GM23338 (cell line): ENCODE data around the gene XRRA1. TPM values are rescaled to one million over a fixed set of nuclear protein-coding genes. Genes with fewer than 3 reads are reported as not detected.

Experiments
- ATAC-seq: fragments of 200-7000 bp; cut with Tn5 transposase; 3 replicates; pipeline ENCODE4 v1.9.1; 2020
- DNase-seq: peaks from one replicate; pipeline ENCODE4 v3.0.0-alpha.2; 2015; ENCODE audit warnings: low spot score
- H2AFZ ChIP-seq: fragments of 200-600 bp; sonication (generic); 2 replicates; pipeline ENCODE4 v1.8.0; 2016; ENCODE audit warnings: antibody characterized with exemption, mild to moderate bottlenecking, moderate library complexity
- H3F3A ChIP-seq: fragments of 200-600 bp; sonication (generic); replicated peaks from 2 replicates; pipeline ENCODE4 v1.8.0; 2017; ENCODE audit warnings: antibody characterized with exemption, mixed run types, low read depth
- H3K27ac ChIP-seq: fragments of 200-600 bp; sonication (generic); 2 replicates; pipeline ENCODE4 v1.6.1; 2016; ENCODE audit warnings: low read depth
- H3K27me3 ChIP-seq: fragments of 200-600 bp; sonication (generic); 2 replicates; pipeline ENCODE4 v1.8.0; 2016; ENCODE audit warnings: mild to moderate bottlenecking, mixed run types, moderate library complexity; ENCODE audit not compliant: insufficient read depth
- H3K36me3 ChIP-seq: fragments of 200-600 bp; sonication (generic); 2 replicates; pipeline ENCODE4 v1.8.0; 2016; ENCODE audit warnings: mild to moderate bottlenecking; ENCODE audit not compliant: insufficient read depth
- H3K4me1 ChIP-seq: fragments of 200-600 bp; sonication (generic); 2 replicates; pipeline ENCODE4 v1.8.0; 2016; ENCODE audit warnings: mild to moderate bottlenecking, moderate library complexity; ENCODE audit not compliant: insufficient read depth
- H3K4me2 ChIP-seq: fragments of 200-600 bp; sonication (generic); 2 replicates; pipeline ENCODE4 v1.7.1; 2017; ENCODE audit warnings: mixed run types
- H3K4me3 ChIP-seq: fragments of 200-600 bp; sonication (generic); 2 replicates; pipeline ENCODE4 v1.6.1; 2016; ENCODE audit warnings: mixed run types
- H3K79me2 ChIP-seq: fragments of 200-600 bp; sonication (generic); replicated peaks from 2 replicates; pipeline ENCODE4 v1.8.0; 2017; ENCODE audit warnings: mild to moderate bottlenecking; ENCODE audit not compliant: insufficient read depth
- H3K9me2 ChIP-seq: fragments of 200-600 bp; sonication (generic); 2 replicates; pipeline ENCODE4 v1.8.0; 2017; ENCODE audit not compliant: insufficient read depth
- H4K20me1 ChIP-seq: fragments of 200-600 bp; sonication (generic); replicated peaks from 2 replicates; pipeline ENCODE4 v1.8.0; 2017; ENCODE audit warnings: mild to moderate bottlenecking; ENCODE audit not compliant: insufficient read depth
- H3K27ac Mint-ChIP-seq: 2 replicates; pipeline ENCODE4 v1.8.0; 2020; ENCODE audit warnings: inconsistent platforms, mild to moderate bottlenecking, moderate library complexity, mixed read lengths
- H3K27me3 Mint-ChIP-seq: 3 replicates; pipeline ENCODE4 v1.8.0; 2022; ENCODE audit warnings: low read depth, mild to moderate bottlenecking, moderate library complexity, mixed read lengths, inconsistent platforms; ENCODE audit not compliant: insufficient read depth, poor library complexity
- H3K36me3 Mint-ChIP-seq: 3 replicates; pipeline ENCODE4 v1.8.0; 2021; ENCODE audit warnings: low read depth, mild to moderate bottlenecking, inconsistent platforms, moderate library complexity, mixed read lengths
- H3K4me1 Mint-ChIP-seq: 3 replicates; pipeline ENCODE4 v1.8.0; 2020; ENCODE audit warnings: mild to moderate bottlenecking, inconsistent platforms, mixed read lengths
- H3K4me3 Mint-ChIP-seq: 3 replicates; pipeline ENCODE4 v1.8.0; 2021; ENCODE audit warnings: moderate library complexity, mild to moderate bottlenecking, inconsistent platforms, mixed read lengths
- H3K9me3 Mint-ChIP-seq: 3 replicates; pipeline ENCODE4 v1.8.0; 2020; ENCODE audit warnings: moderate library complexity, mild to moderate bottlenecking, inconsistent platforms, mixed read lengths
- EZH2 ChIP-seq: fragments of 200-600 bp; sonication (generic); IDR thresholded peaks from one replicate; pipeline ENCODE4 v1.8.0; 2017; ENCODE audit warnings: antibody characterized with exemption, mild to moderate bottlenecking, low read depth; ENCODE audit not compliant: unreplicated experiment
- EZH2phosphoT487 ChIP-seq: fragments of 200-600 bp; sonication (generic); IDR thresholded peaks from one replicate; pipeline ENCODE4 v1.8.1; 2018; ENCODE audit warnings: antibody characterized with exemption; ENCODE audit not compliant: unreplicated experiment
- NANOG ChIP-seq: IDR thresholded peaks from 2 replicates; pipeline ENCODE4 v1.6.1; 2016; ENCODE audit warnings: antibody characterized with exemption, borderline replicate concordance
- POLR2AphosphoS5 ChIP-seq: IDR thresholded peaks from 2 replicates; pipeline ENCODE4 v1.6.1; 2016; ENCODE audit warnings: antibody characterized with exemption, low read depth
- ZNF331 ChIP-seq: fragments of 250-450 bp; sonication (Bioruptor Pico); IDR thresholded peaks from 2 replicates; pipeline ENCODE4 v1.5.0; 2020; ENCODE audit warnings: low read depth, mild to moderate bottlenecking, moderate library complexity
- polyA plus RNA-seq: library from polyadenylated mRNA; unstranded; fragments of >200 nt; fragmentation: Nextera tagmentation; extraction: Ambion mirVana; gene quantifications from 2 replicates; pipeline ENCODE4 v1.2.1, GENCODE V29; 2016
- total RNA-seq: library from RNA; depleted of rRNA; stranded (reverse); fragments of >200 nt; shearing (Covaris generic); gene quantifications from 2 replicates; pipeline ENCODE4 v1.2.3, GENCODE V29; 2014
- TF ChIP-seq, protein P1 (sequence below): IDR thresholded peaks from 2 replicates; pipeline ENCODE4 v1.6.1; 2016; ENCODE audit warnings: antibody characterized with exemption
- TF ChIP-seq, protein P2 (sequence below): IDR thresholded peaks from one replicate; pipeline ENCODE4 v1.6.1; 2018; ENCODE audit warnings: antibody characterized with exemption; ENCODE audit not compliant: unreplicated experiment
- TF ChIP-seq, protein P3 (sequence below), 2 experiments: fragments of 200-600 bp in 1 of 2; sonication (generic) in 1 of 2; conservative IDR thresholded peaks; 2 replicates each; pipeline versions ENCODE4 v1.5.1 to v1.6.1; 2016 to 2017; ENCODE audit warnings: antibody characterized with exemption in 2 of 2, low read depth in 2 of 2, mild to moderate bottlenecking in 2 of 2, moderate library complexity in 1 of 2

XRRA1 gene
- total and polyA plus RNA-seq, 2 experiments from 2014 or later, result 4.9 to 5.4 TPM

DNA sequence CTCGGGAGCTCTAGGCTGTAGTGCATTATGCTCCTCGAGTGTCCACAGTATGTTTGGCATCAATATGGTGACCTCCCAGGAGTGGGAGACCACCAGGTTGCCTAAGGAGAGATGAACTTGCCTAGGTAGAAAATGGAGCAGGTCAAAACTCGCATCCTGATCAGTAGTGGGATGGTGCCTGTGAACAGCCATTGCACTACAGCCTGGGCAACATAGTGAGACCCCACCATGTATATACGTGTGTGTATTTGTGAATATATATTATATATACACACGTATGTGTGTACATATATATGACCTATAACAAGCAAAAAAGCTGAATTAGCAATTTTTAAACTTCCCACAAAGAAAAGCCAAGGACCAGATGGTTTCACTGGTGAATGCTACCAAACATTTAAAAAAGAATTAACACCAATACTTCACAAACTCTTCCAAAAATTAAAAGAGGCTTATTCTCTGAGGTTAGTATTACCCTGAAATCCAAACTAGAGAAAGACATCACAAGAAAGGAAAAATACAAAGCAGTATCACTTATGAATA is 102.8 kb downstream of the XRRA1 start:
- Mint-ChIP-seq H3K27me3 (peaks cover 7% of the 10 kb centered on the region), H3K27ac (no peak overlapping the region), H3K36me3 (peaks cover 5% of the 10 kb centered on the region; the same call in 1 of the 3 replicates), H3K4me3 (no peak overlapping the region), H3K9me3 (no peaks in the 10 kb centered on the region; the same call in 2 of the 3 replicates), H3K4me1 (peaks cover 14% of the 10 kb centered on the region)
- no peak for DNase-seq
- ATAC-seq, result no peak
- Histone ChIP-seq H3K4me2 (no peak overlapping the region), H3K27me3 (no peaks in the 10 kb centered on the region), H3K4me1 (peaks cover 18% of the 10 kb centered on the region), H2AFZ (no peak overlapping the region), H3K4me3 (no peak overlapping the region), H3K27ac (no peak overlapping the region), H3K79me2 (no peaks in the 10 kb centered on the region), H4K20me1 (no peaks in the 10 kb centered on the region), H3K9me2 (no peaks in the 10 kb centered on the region), H3F3A (no peaks in the 10 kb centered on the region), H3K36me3 (no peaks in the 10 kb centered on the region)
- TF ChIP-seq ZNF331 (no peak), POLR2AphosphoS5 (no peak), NANOG (no peak)
- TF ChIP-seq, protein P1, sequence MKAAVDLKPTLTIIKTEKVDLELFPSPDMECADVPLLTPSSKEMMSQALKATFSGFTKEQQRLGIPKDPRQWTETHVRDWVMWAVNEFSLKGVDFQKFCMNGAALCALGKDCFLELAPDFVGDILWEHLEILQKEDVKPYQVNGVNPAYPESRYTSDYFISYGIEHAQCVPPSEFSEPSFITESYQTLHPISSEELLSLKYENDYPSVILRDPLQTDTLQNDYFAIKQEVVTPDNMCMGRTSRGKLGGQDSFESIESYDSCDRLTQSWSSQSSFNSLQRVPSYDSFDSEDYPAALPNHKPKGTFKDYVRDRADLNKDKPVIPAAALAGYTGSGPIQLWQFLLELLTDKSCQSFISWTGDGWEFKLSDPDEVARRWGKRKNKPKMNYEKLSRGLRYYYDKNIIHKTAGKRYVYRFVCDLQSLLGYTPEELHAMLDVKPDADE, result no peak
- TF ChIP-seq, protein P2, sequence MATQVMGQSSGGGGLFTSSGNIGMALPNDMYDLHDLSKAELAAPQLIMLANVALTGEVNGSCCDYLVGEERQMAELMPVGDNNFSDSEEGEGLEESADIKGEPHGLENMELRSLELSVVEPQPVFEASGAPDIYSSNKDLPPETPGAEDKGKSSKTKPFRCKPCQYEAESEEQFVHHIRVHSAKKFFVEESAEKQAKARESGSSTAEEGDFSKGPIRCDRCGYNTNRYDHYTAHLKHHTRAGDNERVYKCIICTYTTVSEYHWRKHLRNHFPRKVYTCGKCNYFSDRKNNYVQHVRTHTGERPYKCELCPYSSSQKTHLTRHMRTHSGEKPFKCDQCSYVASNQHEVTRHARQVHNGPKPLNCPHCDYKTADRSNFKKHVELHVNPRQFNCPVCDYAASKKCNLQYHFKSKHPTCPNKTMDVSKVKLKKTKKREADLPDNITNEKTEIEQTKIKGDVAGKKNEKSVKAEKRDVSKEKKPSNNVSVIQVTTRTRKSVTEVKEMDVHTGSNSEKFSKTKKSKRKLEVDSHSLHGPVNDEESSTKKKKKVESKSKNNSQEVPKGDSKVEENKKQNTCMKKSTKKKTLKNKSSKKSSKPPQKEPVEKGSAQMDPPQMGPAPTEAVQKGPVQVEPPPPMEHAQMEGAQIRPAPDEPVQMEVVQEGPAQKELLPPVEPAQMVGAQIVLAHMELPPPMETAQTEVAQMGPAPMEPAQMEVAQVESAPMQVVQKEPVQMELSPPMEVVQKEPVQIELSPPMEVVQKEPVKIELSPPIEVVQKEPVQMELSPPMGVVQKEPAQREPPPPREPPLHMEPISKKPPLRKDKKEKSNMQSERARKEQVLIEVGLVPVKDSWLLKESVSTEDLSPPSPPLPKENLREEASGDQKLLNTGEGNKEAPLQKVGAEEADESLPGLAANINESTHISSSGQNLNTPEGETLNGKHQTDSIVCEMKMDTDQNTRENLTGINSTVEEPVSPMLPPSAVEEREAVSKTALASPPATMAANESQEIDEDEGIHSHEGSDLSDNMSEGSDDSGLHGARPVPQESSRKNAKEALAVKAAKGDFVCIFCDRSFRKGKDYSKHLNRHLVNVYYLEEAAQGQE, result no peak
- TF ChIP-seq, protein P3, sequence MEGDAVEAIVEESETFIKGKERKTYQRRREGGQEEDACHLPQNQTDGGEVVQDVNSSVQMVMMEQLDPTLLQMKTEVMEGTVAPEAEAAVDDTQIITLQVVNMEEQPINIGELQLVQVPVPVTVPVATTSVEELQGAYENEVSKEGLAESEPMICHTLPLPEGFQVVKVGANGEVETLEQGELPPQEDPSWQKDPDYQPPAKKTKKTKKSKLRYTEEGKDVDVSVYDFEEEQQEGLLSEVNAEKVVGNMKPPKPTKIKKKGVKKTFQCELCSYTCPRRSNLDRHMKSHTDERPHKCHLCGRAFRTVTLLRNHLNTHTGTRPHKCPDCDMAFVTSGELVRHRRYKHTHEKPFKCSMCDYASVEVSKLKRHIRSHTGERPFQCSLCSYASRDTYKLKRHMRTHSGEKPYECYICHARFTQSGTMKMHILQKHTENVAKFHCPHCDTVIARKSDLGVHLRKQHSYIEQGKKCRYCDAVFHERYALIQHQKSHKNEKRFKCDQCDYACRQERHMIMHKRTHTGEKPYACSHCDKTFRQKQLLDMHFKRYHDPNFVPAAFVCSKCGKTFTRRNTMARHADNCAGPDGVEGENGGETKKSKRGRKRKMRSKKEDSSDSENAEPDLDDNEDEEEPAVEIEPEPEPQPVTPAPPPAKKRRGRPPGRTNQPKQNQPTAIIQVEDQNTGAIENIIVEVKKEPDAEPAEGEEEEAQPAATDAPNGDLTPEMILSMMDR (conservative IDR thresholded peaks at IDR 0.05; ENCODE audit: low read depth in 2 of 2), result no peak

DNA sequence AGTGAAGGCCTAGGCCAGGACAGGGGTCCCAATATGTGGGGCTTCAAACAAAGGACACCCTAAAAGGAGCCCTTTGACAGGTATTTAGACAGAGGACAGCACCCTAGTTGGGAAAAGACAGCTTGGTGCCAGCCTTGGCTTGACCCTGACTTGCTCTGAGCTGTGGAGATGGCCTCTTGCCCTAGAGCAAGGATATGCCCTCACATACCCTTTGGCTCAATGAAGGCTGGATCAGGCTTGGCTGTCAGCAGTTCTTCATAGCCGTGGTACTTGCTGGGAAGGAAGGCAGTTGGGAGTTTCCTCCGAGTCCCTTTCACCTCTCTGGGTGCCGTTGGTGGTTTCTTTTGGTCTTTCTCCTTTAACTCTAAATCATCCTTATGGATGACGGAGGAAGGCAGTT is 104.0 kb downstream of the XRRA1 start:
- H3K79me2 ChIP-seq, result no peaks in the 10 kb centered on the region
- H3K4me3 Mint-ChIP-seq, result no peak overlapping the region
- no peak for TF ChIP-seq EZH2
- TF ChIP-seq, protein P2, result no peak
- TF ChIP-seq NANOG, result no peak
- TF ChIP-seq POLR2AphosphoS5, result no peak
- no peak for TF ChIP-seq EZH2phosphoT487
- TF ChIP-seq, protein P1, result no peak

More for the DNA sequence above, 104.0 kb downstream of the XRRA1 start:
- H3K27ac Mint-ChIP-seq, result no peak overlapping the region
- no peaks in the 10 kb centered on the region for H3F3A ChIP-seq
- no peak overlapping the region for H3K27ac ChIP-seq
- no peaks in the 10 kb centered on the region for H3K27me3 ChIP-seq
- H4K20me1 ChIP-seq, result no peaks in the 10 kb centered on the region
- H3K36me3 ChIP-seq, result no peaks in the 10 kb centered on the region
- H2AFZ ChIP-seq, result no peak overlapping the region
- peaks cover 13% of the 10 kb centered on the region for H3K4me1 Mint-ChIP-seq
- peaks cover 4% of the 10 kb centered on the region for H3K27me3 Mint-ChIP-seq
- H3K9me3 Mint-ChIP-seq, result no peaks in the 10 kb centered on the region; the same call in 2 of the 3 replicates
- H3K36me3 Mint-ChIP-seq, result 0 out of 3 replicates have a peak, but pooled peaks cover under 1% of the 10 kb centered on the region
- H3K4me3 ChIP-seq, result no peak overlapping the region
- peaks cover 9% of the 10 kb centered on the region for H3K4me1 ChIP-seq
- H3K9me2 ChIP-seq, result no peaks in the 10 kb centered on the region
- no peak for ATAC-seq
- no peak for DNase-seq
- H3K4me2 ChIP-seq, result no peak overlapping the region
